IMR-90 (cell line): ENCODE results near the gene SLC6A6. TPM values are rescaled to one million over a fixed set of nuclear protein-coding genes. Genes with fewer than 3 reads are reported as not detected.
A peak's percentile ranks its signal among the peaks of the same experiment; 100 is the strongest.

Experiments
- ATAC-seq: fragments of 200-7000 bp; cut with Tn5 transposase; 2 replicates; pipeline ENCODE4 v1.9.1; 2020; ENCODE audit warnings: low read depth, mild to moderate bottlenecking, moderate library complexity
- BruUV-seq: library from RNA; stranded (reverse); fragments of 400-500 nt; replicated peaks from 2 replicates; lab custom pipeline; 2021; lab: Mats Ljungman, UMichigan
- CTCF ChIA-PET: fragments of 300-600 bp; formaldehyde crosslinking; extraction: SDS; loops from one replicate; lab custom pipeline; 2021; ENCODE audit warnings: antibody characterized with exemption; lab: Yijun Ruan, JAX
- POLR2A ChIA-PET: fragments of 300-600 bp; sonication (Branson Sonifier 250); formaldehyde crosslinking; loops from one replicate; lab custom pipeline; 2022; ENCODE audit warnings: antibody characterized with exemption; ENCODE audit not compliant: unreplicated experiment; lab: Charles Lee
- DNase-seq: peaks from one replicate; pipeline ENCODE4 v3.0.0; 2013
- H2AFZ ChIP-seq: replicated peaks from 2 replicates; pipeline ENCODE3; 2013; ENCODE audit warnings: low read length, mild to moderate bottlenecking; ENCODE audit not compliant: poor library complexity
- H2AK5ac ChIP-seq: 2 replicates; pipeline ENCODE4 v1.6.1; 2013; ENCODE audit warnings: low read depth, low read length, inconsistent platforms
- H2AK9ac ChIP-seq: replicated peaks from 2 replicates; pipeline ENCODE3; 2013; ENCODE audit warnings: mild to moderate bottlenecking, low read depth, low read length, moderate library complexity; ENCODE audit not compliant: poor library complexity
- H2BK120ac ChIP-seq: 2 replicates; pipeline ENCODE4 v1.6.1; 2013; ENCODE audit warnings: low read depth, low read length, inconsistent platforms
- H2BK15ac ChIP-seq: 3 replicates; pipeline ENCODE4 v1.6.1; 2013; ENCODE audit warnings: low read depth, low read length, inconsistent platforms
- H2BK20ac ChIP-seq: 2 replicates; pipeline ENCODE4 v1.6.1; 2013; ENCODE audit warnings: low read depth, mild to moderate bottlenecking, inconsistent platforms, low read length, moderate library complexity
- H2BK5ac ChIP-seq: 2 replicates; pipeline ENCODE4 v1.6.1; 2013; ENCODE audit warnings: mild to moderate bottlenecking, low read depth, low read length, inconsistent platforms; ENCODE audit not compliant: poor library complexity, severe bottlenecking
- H3K14ac ChIP-seq: replicated peaks from 2 replicates; pipeline ENCODE4 v1.6.1; 2013; ENCODE audit warnings: low read depth, low read length, inconsistent platforms
- H3K18ac ChIP-seq: 2 replicates; pipeline ENCODE4 v1.6.1; 2013; ENCODE audit warnings: low read depth, low read length, control low read depth
- H3K23ac ChIP-seq: 2 replicates; pipeline ENCODE4 v1.6.1; 2013; ENCODE audit warnings: low read depth, low read length, inconsistent platforms
- H3K27ac ChIP-seq: 2 replicates; pipeline ENCODE4 v1.5.1; 2013; ENCODE audit warnings: mild to moderate bottlenecking, control low read depth, low read length; ENCODE audit not compliant: insufficient read depth
- H3K27me3 ChIP-seq: 2 replicates; pipeline ENCODE4 v1.6.1; 2013; ENCODE audit warnings: low read length; ENCODE audit not compliant: control insufficient read depth, insufficient read depth
- H3K36me3 ChIP-seq: 2 replicates; pipeline ENCODE4 v1.6.1; 2013; ENCODE audit warnings: low read length, mixed read lengths; ENCODE audit not compliant: control insufficient read depth, insufficient read depth
- H3K4ac ChIP-seq: 2 replicates; pipeline ENCODE4 v1.6.1; 2013; ENCODE audit warnings: low read depth, low read length, inconsistent platforms
- H3K4me1 ChIP-seq: 2 replicates; pipeline ENCODE4 v1.6.1; 2013; ENCODE audit warnings: low read length, mixed read lengths; ENCODE audit not compliant: control insufficient read depth, insufficient read depth
- H3K4me2 ChIP-seq: 2 replicates; pipeline ENCODE4 v1.6.1; 2013; ENCODE audit warnings: low read depth, mild to moderate bottlenecking, control low read depth, low read length, moderate library complexity
- H3K4me3 ChIP-seq: 2 replicates; pipeline ENCODE4 v1.5.1; 2013; ENCODE audit warnings: low read depth, mild to moderate bottlenecking, control low read depth, low read length, moderate library complexity; ENCODE audit not compliant: insufficient read depth
- H3K56ac ChIP-seq: 2 replicates; pipeline ENCODE4 v1.6.1; 2013; ENCODE audit warnings: low read length, inconsistent platforms; ENCODE audit not compliant: insufficient read depth; ENCODE audit errors: extremely low read depth
- H3K79me1 ChIP-seq, 2 experiments: 2 replicates each; pipeline ENCODE4 v1.6.1; 2013; ENCODE audit warnings: low read length in 2 of 2, inconsistent platforms in 1 of 2, low read depth in 1 of 2
- H3K9ac ChIP-seq: 2 replicates; pipeline ENCODE4 v1.6.1; 2013; ENCODE audit warnings: low read depth, low read length, control low read depth
- H3K9me1 ChIP-seq: 2 replicates; pipeline ENCODE4 v1.6.1; 2013; ENCODE audit warnings: low read length, inconsistent platforms; ENCODE audit not compliant: insufficient read depth
- H3K9me3 ChIP-seq: 2 replicates; pipeline ENCODE4 v1.6.1; 2013; ENCODE audit warnings: low read length; ENCODE audit not compliant: control insufficient read depth, insufficient read depth
- H4K20me1 ChIP-seq: 2 replicates; pipeline ENCODE4 v1.6.1; 2013; ENCODE audit warnings: low read length, inconsistent platforms; ENCODE audit not compliant: insufficient read depth
- H4K5ac ChIP-seq: 2 replicates; pipeline ENCODE4 v1.6.1; 2013; ENCODE audit warnings: mild to moderate bottlenecking, low read depth, low read length, control low read depth
- H4K8ac ChIP-seq, 2 experiments: 2 replicates each; pipeline ENCODE4 v1.6.1; 2013; ENCODE audit warnings: low read depth in 2 of 2, low read length in 2 of 2, control low read depth in 1 of 2, inconsistent platforms in 1 of 2
- H4K91ac ChIP-seq: 2 replicates; pipeline ENCODE4 v1.6.1; 2013; ENCODE audit warnings: low read depth, low read length, inconsistent platforms; ENCODE audit not compliant: insufficient read depth
- BHLHE40 ChIP-seq: fragments of 150-350 bp; IDR thresholded peaks from 2 replicates; pipeline ENCODE4 v1.6.1; 2016; ENCODE audit warnings: mild to moderate bottlenecking, low read depth, low read length
- CEBPB ChIP-seq: IDR thresholded peaks from 2 replicates; pipeline ENCODE4 v1.6.1; 2012; ENCODE audit warnings: low read depth, low read length, improper control_type of control experiment
- CHD1 ChIP-seq: IDR thresholded peaks from 2 replicates; pipeline ENCODE4 v1.6.1; 2012; ENCODE audit warnings: low read depth, low read length, improper control_type of control experiment
- CTCF ChIP-seq: conservative IDR thresholded peaks from 2 replicates; pipeline ENCODE4 v1.5.1; 2012; ENCODE audit warnings: mild to moderate bottlenecking, low read depth, low read length, improper control_type of control experiment
- ELK1 ChIP-seq: fragments of 150-350 bp; IDR thresholded peaks from 2 replicates; pipeline ENCODE4 v1.6.1; 2016; ENCODE audit warnings: low read depth, mild to moderate bottlenecking, low read length, moderate library complexity, borderline replicate concordance
- FOS ChIP-seq: fragments of 150-350 bp; IDR thresholded peaks from 2 replicates; pipeline ENCODE4 v1.6.1; 2016; ENCODE audit warnings: low read depth, low read length
- MAFK ChIP-seq: IDR thresholded peaks from 2 replicates; pipeline ENCODE4 v1.6.1; 2012; ENCODE audit warnings: low read depth, low read length, improper control_type of control experiment
- MAZ ChIP-seq: IDR thresholded peaks from 2 replicates; pipeline ENCODE4 v1.6.1; 2012; ENCODE audit warnings: low read depth, mild to moderate bottlenecking, low read length, improper control_type of control experiment, moderate library complexity, borderline replicate concordance
- MXI1 ChIP-seq: IDR thresholded peaks from 2 replicates; pipeline ENCODE4 v1.6.1; 2012; ENCODE audit warnings: low read depth, mild to moderate bottlenecking, low read length, moderate library complexity, borderline replicate concordance
- NFE2L2 ChIP-seq: fragments of 150-350 bp; IDR thresholded peaks from 2 replicates; pipeline ENCODE4 v1.6.1; 2016; ENCODE audit warnings: low read depth, mild to moderate bottlenecking, low read length
- POLR2A ChIP-seq: IDR thresholded peaks from 2 replicates; pipeline ENCODE4 v1.6.1; 2012; ENCODE audit warnings: mild to moderate bottlenecking, low read depth, low read length
- RAD21 ChIP-seq: IDR thresholded peaks from 2 replicates; pipeline ENCODE4 v1.6.1; 2012; ENCODE audit warnings: low read length, improper control_type of control experiment
- RCOR1 ChIP-seq: IDR thresholded peaks from 2 replicates; pipeline ENCODE4 v1.6.1; 2012; ENCODE audit warnings: mild to moderate bottlenecking, low read length, improper control_type of control experiment; ENCODE audit not compliant: insufficient replicate concordance
- RFX5 ChIP-seq: IDR thresholded peaks from 2 replicates; pipeline ENCODE4 v1.8.0; 2012; ENCODE audit warnings: low read depth, mild to moderate bottlenecking, low read length, moderate library complexity
- SMC3 ChIP-seq: fragments of 150-350 bp; IDR thresholded peaks from 2 replicates; pipeline ENCODE4 v1.6.1; 2016; ENCODE audit warnings: low read depth, mild to moderate bottlenecking, antibody characterized with exemption, low read length, moderate library complexity
- USF2 ChIP-seq: fragments of 150-350 bp; IDR thresholded peaks from 2 replicates; pipeline ENCODE4 v1.6.1; 2017; ENCODE audit warnings: mild to moderate bottlenecking, antibody characterized with exemption, low read length, low read depth
- WGBS, 2 experiments: methylation state at CpG; one replicate each; pipeline versions ENCODE4 v1.1.5 to v1.1.7; 2013; ENCODE audit warnings: missing lambda C conversion rate in 2 of 2; ENCODE audit not compliant: insufficient read length in 1 of 2; ENCODE audit errors: extremely low coverage in 2 of 2; 5-methylcytosine and 5-hydroxymethylcytosine counted together
- dilution Hi-C: fragments of 300-500 bp; cut with HindIII; formaldehyde crosslinking; loops from one replicate; pipeline ENCODE4 v1.14.3; 2018; ENCODE audit warnings: low sequenced_read_pairs; ENCODE audit not compliant: unreplicated experiment
- in situ Hi-C: fragments of 300-500 bp; cut with MboI; formaldehyde crosslinking; loops from 3 replicates; pipeline ENCODE4 v1.14.3; 2019; ENCODE audit warnings: low sequenced_read_pairs, inconsistent platforms, mixed read lengths
- intact Hi-C: fragments of 100-400 bp; cut with micrococcal nuclease; formaldehyde crosslinking; loops from 2 replicates; pipeline ENCODE4 v1.10.0; 2022
- polyA plus RNA-seq, 3 experiments: library from polyadenylated mRNA; depleted of rRNA; stranded (reverse); fragments of >200 nt; gene quantifications; 2 replicates each; pipeline ENCODE4 v1.2.3, GENCODE V29; 2012; ENCODE audit warnings: low replicate concordance in 1 of 3
- total RNA-seq: library from RNA; depleted of rRNA; stranded (reverse); fragments of >200 nt; gene quantifications from 2 replicates; pipeline ENCODE4 v1.2.3, GENCODE V29; 2012

Gene SLC6A6
- total and polyA plus RNA-seq, 2 of the 4 experiments (the other 2 are of a cell fraction), result 29.9 to 39.4 TPM

GRCh38 chr3:14446988-14447570 lies 44.7 kb downstream of the SLC6A6 start:
- no peak overlapping the region for H3K18ac ChIP-seq
- no peak overlapping the region for H2BK20ac ChIP-seq
- peaks cover 26% of the 10 kb centered on the region for H3K9me1 ChIP-seq
- H4K8ac ChIP-seq, result no peak overlapping the region
- no TSS peak for BruUV-seq
- H3K4me3 ChIP-seq, result no peak overlapping the region
- peaks cover 54% of the 10 kb centered on the region for H3K36me3 ChIP-seq
- H4K5ac ChIP-seq, result no peak overlapping the region
- ATAC-seq (no peak), DNase-seq (no peak)
- no peak overlapping the region for H3K4me2 ChIP-seq
- no peak overlapping the region for H3K4ac ChIP-seq
- H3K4me1 ChIP-seq, result peaks cover 9% of the 10 kb centered on the region
- H2AK9ac ChIP-seq, result no peak overlapping the region
- TF ChIP-seq FOS, result no peak
- no peak for TF ChIP-seq RAD21
- no peak for TF ChIP-seq MAFK
- TF ChIP-seq CTCF, result no peak
- no peak for TF ChIP-seq RCOR1
- no peak for TF ChIP-seq CEBPB
- TF ChIP-seq ELK1, result no peak
- TF ChIP-seq USF2, result no peak
- TF ChIP-seq BHLHE40, result no peak
- no peak for TF ChIP-seq MAZ
- no peak for TF ChIP-seq MXI1
- no peak for TF ChIP-seq SMC3
- TF ChIP-seq POLR2A, result no peak
- no peak for TF ChIP-seq RFX5
- TF ChIP-seq NFE2L2, result no peak
- no peak for TF ChIP-seq CHD1
- no peak overlapping the region for H2BK15ac ChIP-seq
- no peak overlapping the region for H3K56ac ChIP-seq
- WGBS, 2 experiments, result 100% methylated on average over 1 of the region's 1 CpG; no CpG with 5 or more reads in 1 of the 2 experiments
- dilution Hi-C loops, result no loop called here
- no peak overlapping the region for H3K9ac ChIP-seq
- H3K9me3 ChIP-seq, result no peaks in the 10 kb centered on the region
- H3K27ac ChIP-seq, result no peak overlapping the region
- intact Hi-C loops, result no loop called here
- H3K14ac ChIP-seq, result no peak overlapping the region
- peaks cover 12% of the 10 kb centered on the region for H4K20me1 ChIP-seq
- no peak overlapping the region for H3K23ac ChIP-seq
- H4K91ac ChIP-seq, result no peak overlapping the region
- H3K79me1 ChIP-seq, result peaks cover 19 to 33% of the 10 kb centered on the region in 2 experiments
- H3K27me3 ChIP-seq, result no peaks in the 10 kb centered on the region
- no peak overlapping the region for H2AFZ ChIP-seq
- H2BK5ac ChIP-seq, result peak overlapping the region; percentile 43
- no peak overlapping the region for H2AK5ac ChIP-seq
- CTCF ChIA-PET, result no interaction called here
- in situ Hi-C loops, result no loop called here
- POLR2A ChIA-PET, result no interaction called here
- no peak overlapping the region for H2BK120ac ChIP-seq
